ENCODE data around the gene RNASE4.
A peak's percentile ranks its signal among the peaks of the same experiment; 100 is the strongest.
"Not testable (repeated sequence)": the region's sequence is repeated elsewhere in the genome, so short reads cannot be mapped to it uniquely, and the experiment has no call there.

Gene RNASE4

GRCh38 chr14:20683891-20684661 lies at the start of gene RNASE4:
TSS of gene RNASE4 (plus strand) at chr14:20684560. CDS start at chr14:20699372, 14,812 bp downstream.
- Histone ChIP-seq H3K27me3 (ENCODE audit: insufficient read depth, low read length, poor library complexity, severe bottlenecking) (no peaks in the 10 kb centered on the region), H3K9ac (ENCODE audit: low read depth, low read length, poor library complexity, severe bottlenecking) (peak within 1 kb of the TSS; percentile 82), H3K9me3 (ENCODE audit: insufficient read depth, low read depth, low read length) (no peaks in the 10 kb centered on the region), H3K4me1 (ENCODE audit: insufficient read depth, low read length, poor library complexity, severe bottlenecking) (peaks cover 35% of the 10 kb centered on the region), H3K36me3 (ENCODE audit: insufficient read depth, low read length) (no peaks in the 10 kb centered on the region), H3K9me2 (replicated peaks; ENCODE audit: low read depth, low read length) (no peaks in the 10 kb centered on the region), H3F3A (ENCODE audit: low read depth) (peaks cover 15% of the 10 kb centered on the region), H2AFZ (ENCODE audit: low read length) (peak within 1 kb of the TSS; percentile 89), H4K20me1 (ENCODE audit: insufficient read depth, low read length, poor library complexity, severe bottlenecking) (no peaks in the 10 kb centered on the region), H3K4me3 (ENCODE audit: low read length, poor library complexity, severe bottlenecking) (peak within 1 kb of the TSS; percentile 88), H3K79me2 (ENCODE audit: insufficient read depth, low read length) (no peaks in the 10 kb centered on the region), H3K4me2 (ENCODE audit: low read depth, low read length, poor library complexity, severe bottlenecking) (peak within 1 kb of the TSS; percentile 99)
- TF ChIP-seq, protein P1, sequence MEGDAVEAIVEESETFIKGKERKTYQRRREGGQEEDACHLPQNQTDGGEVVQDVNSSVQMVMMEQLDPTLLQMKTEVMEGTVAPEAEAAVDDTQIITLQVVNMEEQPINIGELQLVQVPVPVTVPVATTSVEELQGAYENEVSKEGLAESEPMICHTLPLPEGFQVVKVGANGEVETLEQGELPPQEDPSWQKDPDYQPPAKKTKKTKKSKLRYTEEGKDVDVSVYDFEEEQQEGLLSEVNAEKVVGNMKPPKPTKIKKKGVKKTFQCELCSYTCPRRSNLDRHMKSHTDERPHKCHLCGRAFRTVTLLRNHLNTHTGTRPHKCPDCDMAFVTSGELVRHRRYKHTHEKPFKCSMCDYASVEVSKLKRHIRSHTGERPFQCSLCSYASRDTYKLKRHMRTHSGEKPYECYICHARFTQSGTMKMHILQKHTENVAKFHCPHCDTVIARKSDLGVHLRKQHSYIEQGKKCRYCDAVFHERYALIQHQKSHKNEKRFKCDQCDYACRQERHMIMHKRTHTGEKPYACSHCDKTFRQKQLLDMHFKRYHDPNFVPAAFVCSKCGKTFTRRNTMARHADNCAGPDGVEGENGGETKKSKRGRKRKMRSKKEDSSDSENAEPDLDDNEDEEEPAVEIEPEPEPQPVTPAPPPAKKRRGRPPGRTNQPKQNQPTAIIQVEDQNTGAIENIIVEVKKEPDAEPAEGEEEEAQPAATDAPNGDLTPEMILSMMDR (conservative IDR thresholded peaks at IDR 0.05; ENCODE audit: low read length), result no peak
- no peak for TF ChIP-seq EZH2phosphoT487 (IDR thresholded peaks at IDR 0.05; ENCODE audit: borderline replicate concordance)

DNA sequence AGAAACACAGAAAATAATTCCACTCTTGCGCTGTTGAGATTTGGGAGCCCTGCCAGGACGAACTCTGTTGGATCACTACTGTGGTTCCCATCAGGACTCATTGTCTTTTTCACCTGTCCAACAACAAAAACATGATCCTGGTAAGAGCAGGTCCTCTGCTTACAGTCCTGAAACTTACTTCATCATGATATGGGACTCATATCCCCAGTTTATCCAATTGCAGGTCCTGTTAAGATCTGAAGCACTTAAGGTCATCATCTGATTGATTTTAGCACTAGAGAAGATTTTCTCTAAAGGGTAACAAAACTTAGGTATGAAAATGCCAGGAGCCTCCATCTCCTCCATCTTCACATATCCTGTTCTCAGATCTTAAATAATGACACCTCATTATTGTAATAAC lies 42.8 kb upstream of the RNASE4 start, which contains the start of gene OR6S1:
Gene OR6S1, minus strand, starts transcription at position 101 of the 400 bp plus-strand sequence. Its CDS starts 0 bp downstream, at position 101.
- Histone ChIP-seq H3K79me2 (ENCODE audit: insufficient read depth, low read length) (no peaks in the 10 kb centered on the region), H3K36me3 (ENCODE audit: insufficient read depth, low read length) (no peaks in the 10 kb centered on the region), H3K4me2 (ENCODE audit: low read depth, low read length, poor library complexity, severe bottlenecking) (no peak within 1 kb of the TSS), H3K4me3 (ENCODE audit: low read length, poor library complexity, severe bottlenecking) (no peak within 1 kb of the TSS), H3K9ac (ENCODE audit: low read depth, low read length, poor library complexity, severe bottlenecking) (no peak within 1 kb of the TSS), H2AFZ (ENCODE audit: low read length) (no peak within 1 kb of the TSS), H3F3A (ENCODE audit: low read depth) (no peaks in the 10 kb centered on the region), H4K20me1 (ENCODE audit: insufficient read depth, low read length, poor library complexity, severe bottlenecking) (no peaks in the 10 kb centered on the region), H3K9me2 (replicated peaks; ENCODE audit: low read depth, low read length) (no peaks in the 10 kb centered on the region), H3K4me1 (ENCODE audit: insufficient read depth, low read length, poor library complexity, severe bottlenecking) (no peaks in the 10 kb centered on the region), H3K9me3 (ENCODE audit: insufficient read depth, low read depth, low read length) (no peaks in the 10 kb centered on the region), H3K27me3 (ENCODE audit: insufficient read depth, low read length, poor library complexity, severe bottlenecking) (no peaks in the 10 kb centered on the region)
- TF ChIP-seq, protein P1 (conservative IDR thresholded peaks at IDR 0.05; ENCODE audit: low read length), result no peak
- no peak for TF ChIP-seq EZH2phosphoT487 (IDR thresholded peaks at IDR 0.05; ENCODE audit: borderline replicate concordance)

DNA sequence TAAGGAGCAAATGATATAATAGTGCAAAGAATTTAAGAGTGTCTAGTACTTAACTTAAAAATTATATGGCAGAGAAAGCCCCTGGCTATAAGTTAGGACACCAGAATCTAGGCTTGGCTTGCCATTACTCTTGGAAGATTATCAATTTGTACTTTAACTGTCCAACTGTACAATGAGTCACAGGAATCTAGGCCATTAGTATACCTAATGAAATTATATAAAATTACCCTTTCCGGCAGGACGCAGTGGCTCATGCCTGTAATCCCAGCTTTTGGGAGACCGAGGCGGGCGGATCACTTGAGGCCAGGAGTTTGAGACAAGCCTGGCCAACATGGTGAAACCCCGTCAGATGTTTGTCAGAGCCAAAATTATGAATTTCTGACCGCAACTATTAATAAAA lies 42.2 kb upstream of the RNASE4 start:
- Histone ChIP-seq H3K9ac (ENCODE audit: low read depth, low read length, poor library complexity, severe bottlenecking) (no peak overlapping the region), H3K9me3 (ENCODE audit: insufficient read depth, low read depth, low read length) (no peaks in the 10 kb centered on the region), H3K4me2 (ENCODE audit: low read depth, low read length, poor library complexity, severe bottlenecking) (no peak overlapping the region), H3K79me2 (ENCODE audit: insufficient read depth, low read length) (no peaks in the 10 kb centered on the region), H3K36me3 (ENCODE audit: insufficient read depth, low read length) (no peaks in the 10 kb centered on the region), H3K9me2 (replicated peaks; ENCODE audit: low read depth, low read length) (no peaks in the 10 kb centered on the region), H4K20me1 (ENCODE audit: insufficient read depth, low read length, poor library complexity, severe bottlenecking) (no peaks in the 10 kb centered on the region), H3K4me3 (ENCODE audit: low read length, poor library complexity, severe bottlenecking) (no peak overlapping the region), H3K27me3 (ENCODE audit: insufficient read depth, low read length, poor library complexity, severe bottlenecking) (no peaks in the 10 kb centered on the region), H3F3A (ENCODE audit: low read depth) (no peaks in the 10 kb centered on the region), H2AFZ (ENCODE audit: low read length) (no peak overlapping the region), H3K4me1 (ENCODE audit: insufficient read depth, low read length, poor library complexity, severe bottlenecking) (no peaks in the 10 kb centered on the region)
- TF ChIP-seq, protein P1 (conservative IDR thresholded peaks at IDR 0.05; ENCODE audit: low read length), result no peak
- TF ChIP-seq EZH2phosphoT487 (IDR thresholded peaks at IDR 0.05; ENCODE audit: borderline replicate concordance), result no peak

GRCh38 chr14:20642755-20643154 lies 41.6 kb upstream of the RNASE4 start:
- H3K9me3 ChIP-seq (ENCODE audit: insufficient read depth, low read depth, low read length); H3K4me3 ChIP-seq (ENCODE audit: low read length, poor library complexity, severe bottlenecking); H3F3A ChIP-seq (ENCODE audit: low read depth); H3K4me1 ChIP-seq (ENCODE audit: insufficient read depth, low read length, poor library complexity, severe bottlenecking); H3K9me2 ChIP-seq (replicated peaks; ENCODE audit: low read depth, low read length); H4K20me1 ChIP-seq (ENCODE audit: insufficient read depth, low read length, poor library complexity, severe bottlenecking); H2AFZ ChIP-seq (ENCODE audit: low read length); H3K36me3 ChIP-seq (ENCODE audit: insufficient read depth, low read length); H3K79me2 ChIP-seq (ENCODE audit: insufficient read depth, low read length); H3K4me2 ChIP-seq (ENCODE audit: low read depth, low read length, poor library complexity, severe bottlenecking); H3K9ac ChIP-seq (ENCODE audit: low read depth, low read length, poor library complexity, severe bottlenecking); H3K27me3 ChIP-seq (ENCODE audit: insufficient read depth, low read length, poor library complexity, severe bottlenecking): not testable (repeated sequence)
